SW 1271 (cell line): ENCODE data around the gene SLC2A3.
"Not testable (repeated sequence)": the region's sequence is repeated elsewhere in the genome, so short reads cannot be mapped to it uniquely, and the experiment has no call there.

Experiments
- DNase-seq, 2 experiments: peaks; one replicate each; lab custom pipeline; 2025; lab: John Stamatoyannopoulos, UW

SLC2A3 gene

DNA sequence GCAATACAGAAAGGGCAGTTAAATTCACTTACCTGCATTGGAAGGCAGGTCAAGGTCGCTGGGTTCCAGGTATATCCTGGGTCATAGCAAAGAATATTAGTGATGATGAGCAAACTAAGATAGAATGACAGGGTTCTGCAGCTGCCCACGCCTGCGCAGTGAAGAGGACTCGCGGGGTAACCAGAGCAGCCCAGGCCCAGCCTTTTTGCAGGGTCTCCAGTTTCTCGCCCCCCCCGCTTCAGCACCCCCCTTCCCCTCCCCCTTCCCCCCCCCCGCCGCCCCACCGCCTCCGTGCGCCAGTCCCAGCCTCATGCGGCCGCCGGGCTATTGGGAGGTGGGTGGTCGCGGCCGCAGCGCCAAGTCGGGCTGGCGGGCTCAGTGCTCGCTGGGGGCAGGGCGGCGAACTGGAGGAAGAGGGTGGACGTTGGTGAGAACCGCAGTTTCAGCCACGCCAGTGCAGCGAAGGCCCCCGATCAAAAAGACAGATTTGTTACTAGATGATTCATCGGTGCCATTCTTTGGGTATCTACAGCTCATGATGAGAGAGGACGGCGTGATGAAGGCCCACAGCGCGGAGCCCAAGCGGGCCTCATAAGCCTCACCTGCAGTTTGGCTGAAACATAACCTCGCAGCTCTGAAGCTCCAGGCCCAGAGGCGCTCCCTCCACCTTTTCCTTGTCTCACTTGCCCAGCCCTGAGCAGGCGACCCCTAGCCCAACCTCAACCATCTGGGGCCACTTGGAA lies 20.2 kb downstream of the SLC2A3 start:
- DNase-seq = no peak

DNA sequence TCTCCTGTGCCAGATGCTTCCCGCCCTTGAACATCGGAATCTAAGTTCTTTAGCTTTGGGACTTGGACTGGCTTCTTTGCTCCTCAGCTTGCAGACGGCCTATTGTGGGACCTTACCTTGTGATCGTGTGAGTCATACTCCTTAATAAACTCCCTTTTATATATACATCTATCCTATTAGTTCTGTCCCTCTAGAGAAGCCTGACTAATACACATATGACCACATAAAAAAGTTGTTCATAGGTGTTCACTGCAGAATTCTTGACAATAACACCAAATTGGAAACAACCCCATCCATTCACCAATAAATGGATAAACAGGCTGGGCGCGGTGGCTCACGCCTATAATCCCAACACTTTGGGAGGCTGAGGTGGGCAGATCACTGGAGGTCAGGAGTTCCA lies 25.9 kb downstream of the SLC2A3 start:
- not testable (repeated sequence) for DNase-seq

GRCh38 chr12:7907009-7907408 lies 29.0 kb downstream of the SLC2A3 start:
- DNase-seq = peak in 1 of 2 experiments; percentile 63

DNA sequence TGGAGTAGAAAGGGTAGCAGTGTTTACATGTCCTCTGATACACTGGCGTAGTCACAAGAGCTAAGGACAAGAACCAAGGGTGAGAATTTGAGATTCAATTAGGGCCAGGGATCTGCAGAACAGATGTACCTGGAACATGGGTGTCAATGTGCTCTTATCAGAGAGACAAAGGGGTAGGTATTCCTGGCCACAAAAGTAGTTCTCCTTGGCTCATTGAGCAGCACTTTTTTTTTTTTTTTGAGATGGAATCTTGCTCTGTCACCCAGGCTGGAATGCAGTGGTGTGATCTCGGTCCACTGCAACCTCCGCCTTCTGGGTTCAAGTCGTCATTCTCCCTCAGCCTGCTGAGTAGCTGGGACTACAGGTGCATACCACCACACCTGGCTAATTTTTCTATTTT lies 29.7 kb downstream of the SLC2A3 start:
- not testable (repeated sequence) for DNase-seq

GRCh38 chr12:7905600-7906125 lies 30.3 kb downstream of the SLC2A3 start:
- not testable (repeated sequence) for DNase-seq

GRCh38 chr12:7905071-7905470 lies 30.9 kb downstream of the SLC2A3 start:
- DNase-seq = no peak

- DNase-seq = not testable (repeated sequence)
These were observed 33.6 kb downstream of the SLC2A3 start for GRCh38 chr12:7902416-7902815.

- DNase-seq = no peak
These were observed 36.2 kb downstream of the SLC2A3 start for GRCh38 chr12:7899755-7900154.

- DNase-seq = not testable (repeated sequence)
These were observed 39.3 kb downstream of the SLC2A3 start for GRCh38 chr12:7896726-7897125.

- DNase-seq = no peak
These were observed 43.6 kb downstream of the SLC2A3 start for GRCh38 chr12:7892186-7892980.

DNA sequence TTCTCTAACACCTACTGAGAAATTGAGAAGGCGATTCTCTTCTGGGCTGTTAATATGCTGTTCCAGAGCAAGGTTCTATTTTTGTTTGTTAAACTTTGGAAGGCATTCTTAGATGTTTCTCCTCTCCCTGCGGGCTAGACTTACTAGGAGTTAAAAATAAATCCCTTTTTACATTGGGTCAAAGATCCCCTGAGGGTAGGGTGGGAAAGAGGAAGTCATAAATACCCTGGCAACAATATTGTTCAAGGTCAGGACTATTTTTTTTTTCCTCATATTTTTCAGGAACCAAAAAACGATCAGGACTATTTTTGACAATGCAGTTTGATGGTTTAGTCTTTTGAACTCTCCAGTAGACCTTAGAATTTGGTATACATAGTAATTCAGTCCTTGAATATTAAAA lies 51.3 kb downstream of the SLC2A3 start:
- no peak for DNase-seq

DNA sequence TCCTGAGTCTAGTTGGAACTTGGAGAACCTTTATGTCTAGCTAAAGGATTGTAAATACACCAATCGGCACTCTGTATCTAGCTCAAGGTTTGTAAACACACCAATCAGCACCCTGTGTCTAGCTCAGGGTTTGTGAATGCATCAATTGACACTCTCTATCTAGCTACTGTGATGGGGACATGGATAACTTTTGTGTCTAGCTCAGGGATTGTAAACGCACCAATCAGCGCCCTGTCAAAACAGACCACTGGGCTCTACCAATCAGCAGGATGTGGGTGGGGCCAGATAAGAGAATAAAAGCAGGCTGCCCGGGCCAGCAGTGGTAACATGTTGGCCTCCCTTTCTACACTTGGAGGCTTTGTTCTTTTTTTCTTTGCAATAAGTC lies 54.3 kb downstream of the SLC2A3 start:
- DNase-seq = not testable (repeated sequence)

- DNase-seq = not testable (repeated sequence)
These were observed 54.8 kb downstream of the SLC2A3 start for GRCh38 chr12:7880952-7881735.

- DNase-seq = no peak
These were observed 56.7 kb downstream of the SLC2A3 start for GRCh38 chr12:7879246-7879645.

GRCh38 chr12:7877420-7877819 lies 58.6 kb downstream of the SLC2A3 start:
- DNase-seq = no peak

- DNase-seq = no peak
These were observed 63.2 kb downstream of the SLC2A3 start, which contains the start of gene SLC2A14 for GRCh38 chr12:7872566-7873319. Gene SLC2A14 (minus strand): TSS chr12:7872915. CDS start chr12:7869880, 3,035 bp downstream.

DNA sequence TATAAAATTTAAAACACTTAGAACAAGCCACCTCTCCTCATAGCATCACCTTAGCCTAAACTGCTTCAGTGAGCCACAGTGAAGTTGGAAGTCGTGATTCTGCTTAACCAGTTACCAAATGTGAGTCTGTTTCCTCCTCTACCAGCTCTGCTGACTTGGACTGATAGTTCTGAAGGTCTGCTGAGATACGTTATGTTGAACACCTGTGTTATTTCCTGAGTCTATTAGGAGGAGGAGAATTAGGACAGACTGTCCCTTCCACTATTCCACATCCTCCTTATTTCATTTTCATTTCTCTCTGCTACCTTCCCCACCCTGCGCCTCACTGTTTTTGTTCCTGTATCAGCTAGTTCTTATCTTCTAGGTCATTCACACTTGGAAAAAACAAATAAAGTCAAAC lies 65.7 kb downstream of the SLC2A3 start:
- DNase-seq = no peak
